Measurements from ENCODE around the gene MAP3K21. TPM values are rescaled to one million over a fixed set of nuclear protein-coding genes. Genes with fewer than 3 reads are reported as not detected.
A peak's percentile ranks its signal among the peaks of the same experiment; 100 is the strongest.

Gene MAP3K21
- total and polyA plus RNA-seq, 2 of the 8 experiments (the other 6 are each of a cell fraction or from before 2014, with no cell fraction given), result 21.2 to 21.8 TPM

- H4K5ac ChIP-seq (ENCODE audit: insufficient read length, low read depth, low read length), result no peak overlapping the region
- H2BK20ac ChIP-seq (ENCODE audit: low read length), result no peak overlapping the region
- H2BK12ac ChIP-seq (ENCODE audit: low read depth, low read length), result no peak overlapping the region
- no peaks in the 10 kb centered on the region for H4K20me1 ChIP-seq (replicated peaks in 1 of 2; ENCODE audit: control insufficient read depth in 1 of 2, insufficient read depth in 2 of 2, low read length in 2 of 2)
- H3K9ac ChIP-seq (replicated peaks in 1 of 4; ENCODE audit: extremely low read depth in 1 of 4, low read depth in 3 of 4, low read length in 3 of 4), result no peak overlapping the region
- H3K4ac ChIP-seq (replicated peaks; ENCODE audit: insufficient read length, low read depth, low read length), result no peak overlapping the region
- H2BK15ac ChIP-seq (ENCODE audit: low read length), result no peak overlapping the region
- H3K14ac ChIP-seq (ENCODE audit: insufficient read length), result no peak overlapping the region
- no peak overlapping the region for H2BK5ac ChIP-seq (ENCODE audit: low read depth, low read length)
- no peaks in the 10 kb centered on the region for H3K9me3 ChIP-seq (ENCODE audit: insufficient read depth in 2 of 2, low read depth in 1 of 2, low read length in 1 of 2)
- peak; percentile 24 for FAIRE-seq
- H2AK5ac ChIP-seq (ENCODE audit: low read depth, low read length), result no peak overlapping the region
- H3K4me3 ChIP-seq (ENCODE audit: extremely low read depth in 1 of 4, insufficient read depth in 2 of 4, low read depth in 3 of 4, low read length in 4 of 4), result no peak overlapping the region
- peaks cover 0 to 6% (median 2%) of the 10 kb centered on the region in 4 experiments; a peak in 3 of 7 replicates for H3K4me1 ChIP-seq (replicated peaks in 1 of 4; ENCODE audit: control insufficient read depth in 3 of 4, insufficient read depth in 4 of 4, low read length in 3 of 4)
- DNase-seq (ENCODE audit: low read depth in 1 of 2, low spot score in 2 of 2), result no peak
- peaks cover 0 to 74% of the 10 kb centered on the region in 2 experiments; a peak in 2 of 4 replicates for H3K79me2 ChIP-seq (ENCODE audit: control insufficient read depth in 1 of 2, insufficient read depth in 2 of 2, low read length in 2 of 2)
- H2BK120ac ChIP-seq (replicated peaks; ENCODE audit: low read depth, low read length), result no peak overlapping the region
- POLR2A ChIA-PET (ENCODE audit: partially characterized antibody), result no interaction called here
- H3K79me1 ChIP-seq (ENCODE audit: low read depth, low read length), result peaks cover 3% of the 10 kb centered on the region
- no peak overlapping the region for H3K23ac ChIP-seq (ENCODE audit: insufficient read length)
- H3K4me2 ChIP-seq (ENCODE audit: insufficient read depth in 1 of 2, low read depth in 2 of 2, low read length in 2 of 2), result no peak overlapping the region
- H3K27me3 ChIP-seq (replicated peaks in 1 of 4; ENCODE audit: control insufficient read depth in 3 of 4, extremely low read depth in 1 of 4, insufficient read depth in 3 of 4, low read length in 3 of 4), result no peaks in the 10 kb centered on the region
- H3K36me3 ChIP-seq (ENCODE audit: control insufficient read depth in 2 of 4, insufficient read depth in 4 of 4, low read length in 3 of 4), result no peaks in the 10 kb centered on the region
- 87% methylated on average over 4 of the region's 4 CpGs; no CpG with 5 or more reads in 1 of the 2 experiments for WGBS, 2 experiments (ENCODE audit: extremely low coverage in 1 of 2, insufficient coverage in 1 of 2, insufficient read length in 1 of 2, insufficient replicate concordance in 2 of 2, low coverage in 1 of 2, low lambda C conversion rate in 2 of 2, missing lambda C conversion rate in 1 of 2)
- H4K91ac ChIP-seq (replicated peaks; ENCODE audit: insufficient read length, low read length), result no peak overlapping the region
- H3K27ac ChIP-seq (ENCODE audit: low read depth, low read length), result no peak overlapping the region
- CTCF ChIA-PET (ENCODE audit: partially characterized antibody), result interaction anchor here (1.6 kb wide), 1 partner anchor 9 kb away, joined by 5 read pairs; no protein-coding TSS in a partner anchor
- no peak overlapping the region for H3K18ac ChIP-seq (ENCODE audit: extremely low read depth, low read length)
- H3K23me2 ChIP-seq (ENCODE audit: low read depth, low read length), result no peaks in the 10 kb centered on the region; the same call in 1 of the 2 replicates
- no peak overlapping the region for H4K8ac ChIP-seq (ENCODE audit: extremely low read depth, insufficient read depth, low read length)
- H2AFZ ChIP-seq (ENCODE audit: low read length), result no peak overlapping the region
- no peak overlapping the region for H3K56ac ChIP-seq (replicated peaks; ENCODE audit: insufficient read length, low read depth, low read length)
- TF ChIP-seq TCF12 (IDR thresholded peaks at IDR 0.05; ENCODE audit: low read depth, low read length) (no peak), JUN (IDR thresholded peaks at IDR 0.05; ENCODE audit: low read depth, low read length) (no peak), POLR2AphosphoS5 (IDR thresholded peaks at IDR 0.05; ENCODE audit: low read depth, low read length) (no peak), USF2 (IDR thresholded peaks at IDR 0.05; ENCODE audit: low read length) (no peak), ATF2 (IDR thresholded peaks at IDR 0.05; ENCODE audit: low read length) (no peak), CHD2 (IDR thresholded peaks at IDR 0.05; ENCODE audit: low read length) (no peak), BACH1 (IDR thresholded peaks at IDR 0.05; ENCODE audit: low read length) (no peak), E2F6 (IDR thresholded peaks at IDR 0.05) (no peak), SUZ12 (IDR thresholded peaks at IDR 0.05; ENCODE audit: low read length) (no peak), KDM5A (IDR thresholded peaks at IDR 0.05; ENCODE audit: low read length) (no peak), TAF7 (optimal IDR thresholded peaks at IDR 0.05; ENCODE audit: borderline replicate concordance, low read depth, low read length) (no peak)
Measured at GRCh38 chr1:233340966-233341516, 13.5 kb downstream of the MAP3K21 start.

Data from H1 (cell line).